Keratinocyte (primary cell): ENCODE results near the gene DMPK.

Source experiments
- CTCF ChIP-seq, 3 experiments: IDR thresholded peaks in 1 of 3; conservative IDR thresholded peaks in 1 of 3; optimal IDR thresholded peaks in 1 of 3; 2 replicates in 2 of 3; 3 replicates in 1 of 3; pipeline versions ENCODE3 to v1.5.1; 2011; ENCODE audit warnings: low read length in 3 of 3, mild to moderate bottlenecking in 3 of 3, moderate library complexity in 2 of 3, control low read depth in 1 of 3, inconsistent platforms in 1 of 3; ENCODE audit not compliant: insufficient read depth in 2 of 3; ENCODE audit errors: extremely low read depth in 1 of 3
- EZH2 ChIP-seq: IDR thresholded peaks from one replicate; pipeline ENCODE4 v1.6.1; 2012; ENCODE audit warnings: inconsistent platforms, mild to moderate bottlenecking, low read length, moderate library complexity

- TF ChIP-seq CTCF (optimal IDR thresholded peaks at IDR 0.05 in 1 of 3, IDR thresholded peaks at IDR 0.05 in 1 of 3, conservative IDR thresholded peaks at IDR 0.05 in 1 of 3; ENCODE audit: extremely low read depth in 1 of 3, insufficient read depth in 2 of 3, low read length in 3 of 3) = no peak
- TF ChIP-seq EZH2 = no peak
Observed at GRCh38 chr19:45828945-45829344, 46.7 kb upstream of the DMPK start.
